Putamen (tissue), 1 donor: ENCODE data around the gene CREB3.
A peak's percentile ranks its signal among the peaks of the same experiment; 100 is the strongest.

ENCODE experiments used
- DNase-seq: peaks from one replicate; pipeline ENCODE4 v3.0.0-alpha.2; 2016; ENCODE audit warnings: low spot score

The CREB3 gene

DNA sequence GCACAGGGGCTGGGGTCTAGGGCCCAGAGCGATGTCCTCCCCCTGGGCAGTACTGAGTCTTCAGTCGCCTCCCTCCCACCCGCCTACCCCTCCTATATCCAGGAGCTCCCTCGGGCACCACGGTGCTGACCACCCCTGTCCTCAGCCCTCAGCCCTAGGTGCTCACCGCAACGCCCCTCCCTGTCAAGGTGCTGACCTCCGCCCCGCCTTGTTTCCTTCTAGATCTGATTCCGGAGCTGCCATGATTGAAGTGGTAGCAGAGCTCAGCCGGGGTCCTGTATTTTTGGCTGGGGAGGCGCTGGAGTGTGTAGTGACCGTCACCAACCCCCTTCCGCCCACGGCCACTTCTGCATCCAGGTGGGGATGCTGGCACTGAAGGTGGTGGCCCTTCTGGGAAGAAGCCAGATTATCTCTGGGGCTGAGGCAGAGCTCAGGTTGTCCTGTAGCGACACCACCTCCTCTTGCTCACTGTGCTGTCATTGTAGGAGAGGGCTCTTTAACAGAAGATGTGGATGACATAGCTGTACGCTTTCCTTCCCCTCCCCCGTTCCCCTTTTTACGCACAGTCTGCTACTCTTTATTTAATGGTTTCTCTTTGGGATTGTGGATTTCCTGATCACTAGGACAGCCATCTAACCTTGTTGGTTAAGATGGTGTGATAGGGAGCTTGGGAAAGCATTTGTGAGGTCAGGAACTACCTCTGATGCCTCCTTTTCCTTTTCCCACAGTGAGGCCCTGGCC lies 17.2 kb downstream of the CREB3 start:
- peak; percentile 42 for DNase-seq

DNA sequence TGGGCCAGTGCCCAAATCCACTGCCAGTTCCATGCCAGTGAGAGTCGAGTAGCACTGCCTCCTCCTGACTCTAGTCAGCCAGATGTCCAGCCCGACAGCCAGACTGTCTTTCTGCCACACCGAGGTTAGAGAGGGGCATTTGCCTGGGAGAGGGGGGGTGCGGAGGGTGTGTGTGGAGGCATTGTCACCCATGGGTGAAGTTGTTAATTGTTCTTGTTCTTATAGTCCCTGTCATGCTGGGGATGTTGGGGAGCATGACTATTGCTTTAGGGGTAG lies 17.7 kb downstream of the CREB3 start:
- no peak for DNase-seq

DNA sequence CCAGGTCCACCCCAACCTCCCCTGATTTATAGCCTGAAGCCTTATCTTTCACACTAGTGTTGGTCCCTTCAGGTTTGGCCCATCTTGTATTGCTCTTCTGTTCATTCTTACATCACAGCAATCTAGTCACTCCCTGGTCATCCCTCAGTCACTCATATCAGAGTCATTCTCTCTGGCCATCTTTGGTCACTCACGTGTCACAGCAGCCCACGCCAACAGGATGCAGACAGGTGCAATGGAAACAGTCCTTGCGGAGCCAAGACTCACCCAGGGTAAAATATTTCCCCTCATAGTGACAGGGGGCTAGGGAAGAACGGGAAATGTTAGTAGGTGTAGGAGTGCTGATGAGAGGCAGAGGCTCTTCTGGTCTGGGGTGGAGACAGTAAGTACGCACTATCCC lies 21.0 kb downstream of the CREB3 start:
- DNase-seq: no peak

DNA sequence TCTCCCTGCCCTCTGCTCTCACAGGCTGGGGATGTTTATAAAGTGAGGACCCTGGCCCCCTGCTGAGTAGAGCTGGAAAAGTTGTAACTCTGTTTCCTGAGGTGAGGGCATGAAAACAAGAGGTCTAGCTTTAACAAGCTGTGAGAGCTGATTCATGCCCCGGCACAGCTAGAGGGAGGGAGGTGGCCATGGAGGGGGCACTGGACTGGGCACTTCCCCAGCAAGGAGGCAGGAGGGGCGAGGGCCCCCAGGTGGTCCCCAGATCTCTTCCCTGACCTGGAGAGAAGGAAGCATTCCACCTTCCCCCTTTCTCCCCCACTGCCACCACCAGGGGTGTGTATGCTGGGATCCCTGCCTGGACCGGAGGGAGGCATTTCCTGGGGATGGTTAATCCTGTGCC lies 21.8 kb downstream of the CREB3 start, which contains the start of gene MSMP:
TSS of gene MSMP (minus strand) at position 13 of the 400 bp plus-strand sequence. CDS start 147 bp downstream, outside the sequence.
- no peak for DNase-seq

DNA sequence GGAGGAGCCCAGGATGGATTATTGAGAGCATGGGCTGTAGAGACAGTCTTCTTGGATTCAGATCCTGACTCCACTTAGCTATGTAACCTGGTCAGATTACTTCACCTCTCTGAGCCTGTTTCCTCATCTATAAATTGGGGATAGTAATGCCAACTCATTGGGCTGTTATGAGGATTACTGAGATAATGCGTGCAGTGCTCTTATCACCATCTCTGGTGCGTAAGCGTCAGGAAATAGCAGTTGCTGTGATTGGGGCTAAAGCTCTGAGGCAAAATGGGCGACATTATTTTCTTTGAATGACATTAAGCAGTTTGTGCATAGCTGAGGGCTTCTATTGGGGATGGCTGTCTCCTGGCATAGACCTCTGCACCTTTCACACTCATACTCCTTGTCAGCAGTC lies 22.6 kb downstream of the CREB3 start:
- DNase-seq: no peak

DNA sequence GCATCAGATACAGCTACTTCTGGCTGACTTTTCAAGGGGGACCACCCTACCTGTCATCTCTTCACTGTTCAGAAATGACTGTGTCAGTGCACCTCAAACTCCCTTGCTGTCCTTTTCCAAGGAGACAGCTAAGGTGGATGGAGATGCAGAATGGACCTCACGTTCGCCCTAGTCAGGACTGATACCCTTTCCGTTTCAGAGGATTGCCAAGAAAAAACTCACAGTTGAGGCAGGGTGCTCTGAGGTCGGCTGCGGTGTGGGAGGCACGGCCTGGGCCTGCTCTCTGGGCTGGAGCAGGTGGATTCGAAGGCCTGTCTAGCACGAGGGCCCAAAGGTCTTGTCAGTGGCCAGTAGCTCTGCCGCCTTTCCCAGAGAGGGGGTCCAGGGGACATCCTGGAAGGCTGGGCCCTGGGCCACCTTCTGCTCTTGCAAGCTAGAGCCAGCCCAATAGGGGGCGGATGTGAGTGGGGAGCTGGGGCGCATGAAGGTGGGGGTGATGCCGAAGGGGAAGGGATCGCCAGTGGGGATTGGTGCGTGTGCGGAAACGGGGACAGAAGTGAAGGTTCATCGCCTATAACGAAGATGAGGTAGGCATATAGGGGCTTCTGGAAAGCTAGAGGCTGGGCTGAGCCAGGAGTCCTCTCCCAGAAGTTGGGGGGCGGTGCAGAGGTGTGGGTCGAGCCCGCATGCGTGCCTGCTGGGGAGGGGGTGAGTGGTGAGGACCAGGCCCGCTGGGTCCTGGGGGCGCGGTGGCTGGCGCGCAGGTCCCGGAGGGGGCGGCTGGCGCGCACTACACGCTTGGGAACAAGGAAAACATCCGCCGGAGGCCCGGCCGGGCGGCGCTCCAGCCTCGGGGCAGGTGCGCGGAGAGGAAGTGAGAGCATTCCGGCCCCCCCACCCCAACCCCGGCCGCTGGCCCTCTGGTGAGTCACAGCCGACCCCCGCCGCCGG lies 24.1 kb downstream of the CREB3 start:
- peak; percentile 58 for DNase-seq

DNA sequence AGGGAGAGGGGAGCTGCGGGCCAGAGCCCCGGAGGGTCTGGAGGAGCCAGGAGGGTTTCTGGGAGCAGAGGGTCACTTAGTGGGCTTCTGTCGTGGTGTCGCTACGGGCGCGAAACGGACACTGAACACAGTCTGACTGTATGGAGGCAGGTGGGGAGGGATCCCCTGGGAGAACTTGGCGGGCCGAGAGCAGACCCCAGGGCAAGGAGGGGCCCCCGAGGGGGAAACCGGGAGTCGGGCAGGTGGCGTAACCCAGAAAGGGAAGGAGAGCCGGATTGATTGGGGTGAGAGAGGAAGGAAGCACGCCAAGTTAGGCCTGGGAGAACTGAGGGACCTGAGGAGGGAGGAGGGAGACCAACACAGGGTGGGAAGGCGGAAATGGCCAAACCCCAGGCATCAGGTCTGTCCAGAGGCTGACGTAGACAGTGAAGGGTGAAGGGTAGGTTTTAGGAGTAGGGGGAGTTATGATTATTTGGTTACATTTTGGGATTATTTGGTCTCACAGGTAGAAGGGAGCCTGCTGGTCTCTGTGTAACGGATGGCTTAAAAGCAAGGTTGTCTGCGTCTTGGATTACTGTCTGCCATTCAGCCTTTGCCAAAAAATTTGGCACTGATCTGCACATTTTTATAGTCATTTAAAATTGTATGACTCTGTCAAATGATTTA lies 24.9 kb downstream of the CREB3 start:
- DNase-seq: peak; percentile 34

DNA sequence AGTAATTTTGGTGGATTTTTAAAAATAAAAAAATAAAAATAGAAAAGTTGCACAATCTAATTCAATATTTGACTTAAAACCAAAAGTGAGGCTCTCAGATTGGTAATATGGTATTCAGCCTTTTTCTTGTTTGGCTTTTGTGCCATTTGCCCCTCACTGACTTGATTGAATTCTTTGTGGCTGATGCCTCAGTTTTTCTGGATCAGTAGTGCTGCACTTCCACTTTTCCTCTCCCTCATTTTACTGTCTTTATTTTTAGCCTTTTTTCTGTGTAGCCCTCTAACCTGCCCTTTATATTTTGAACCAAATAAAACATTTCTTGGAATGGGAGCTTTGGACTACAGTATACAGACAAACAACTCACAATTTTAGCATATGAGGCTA lies 25.4 kb downstream of the CREB3 start:
- no peak for DNase-seq

DNA sequence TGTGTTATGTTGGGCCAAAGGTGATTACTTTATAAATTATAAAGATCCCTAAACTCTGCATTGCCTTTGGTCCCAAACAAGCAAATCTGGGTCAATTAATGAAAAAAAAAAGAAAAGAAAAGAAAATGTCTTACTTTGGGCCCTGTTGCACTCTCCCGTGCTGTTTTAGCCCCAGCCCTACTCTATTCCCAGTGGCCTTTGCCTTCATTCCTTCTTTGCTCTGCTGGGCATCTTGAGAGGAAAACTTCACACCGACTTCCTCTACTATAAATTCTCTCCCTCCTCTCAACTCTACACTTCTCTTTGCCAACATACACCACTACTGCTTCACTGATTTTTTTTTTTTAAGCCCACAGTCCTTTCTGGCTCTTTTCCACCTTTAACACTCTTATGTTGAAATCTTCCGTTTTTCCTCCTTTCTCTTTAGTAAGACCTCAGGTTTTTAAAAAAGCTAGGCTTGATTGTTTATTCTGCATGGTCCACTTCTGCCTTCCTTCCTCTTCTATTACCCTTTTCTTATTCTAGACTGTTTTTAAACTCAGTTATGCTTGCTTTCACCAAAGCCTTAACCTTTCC lies 26.1 kb downstream of the CREB3 start:
- DNase-seq: no peak

DNA sequence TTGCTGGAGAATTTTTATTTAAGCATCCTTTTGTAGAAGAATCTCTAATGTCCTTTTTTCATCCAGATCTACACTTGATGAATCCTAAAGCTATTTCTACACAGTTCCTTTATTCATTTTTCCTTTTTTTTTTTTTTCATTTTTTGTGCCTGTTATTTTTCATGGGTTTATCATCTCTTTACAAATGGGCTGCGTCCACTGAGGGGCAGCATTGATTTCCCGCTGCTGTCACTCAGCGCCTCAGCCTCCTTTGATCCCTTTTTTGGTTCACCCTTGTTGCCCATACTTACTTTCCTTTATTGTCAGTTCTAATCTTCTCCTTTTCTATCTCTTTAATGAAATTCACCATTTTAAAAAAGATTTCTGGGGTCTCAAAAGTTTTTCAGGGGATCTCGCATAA lies 27.3 kb downstream of the CREB3 start:
- DNase-seq: no peak

DNA sequence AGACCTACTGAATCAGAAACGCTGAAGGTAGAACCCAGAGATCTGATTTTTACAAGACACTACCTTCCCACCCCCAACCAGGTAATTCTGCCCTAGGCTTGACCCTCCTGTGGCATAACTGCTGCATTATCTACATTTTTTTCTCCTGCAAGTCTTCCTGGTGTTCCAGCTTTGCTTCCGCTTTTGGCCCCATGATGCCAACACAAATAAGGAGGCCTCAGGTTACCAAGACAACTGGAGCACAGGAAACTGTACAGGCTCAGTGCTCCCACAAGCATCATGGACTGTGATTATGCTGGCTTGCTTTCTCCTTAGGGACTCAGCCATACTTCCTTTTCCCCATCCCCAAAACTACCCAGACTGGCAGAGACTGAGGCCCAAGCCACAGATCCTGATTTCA lies 28.2 kb downstream of the CREB3 start:
- DNase-seq: no peak

DNA sequence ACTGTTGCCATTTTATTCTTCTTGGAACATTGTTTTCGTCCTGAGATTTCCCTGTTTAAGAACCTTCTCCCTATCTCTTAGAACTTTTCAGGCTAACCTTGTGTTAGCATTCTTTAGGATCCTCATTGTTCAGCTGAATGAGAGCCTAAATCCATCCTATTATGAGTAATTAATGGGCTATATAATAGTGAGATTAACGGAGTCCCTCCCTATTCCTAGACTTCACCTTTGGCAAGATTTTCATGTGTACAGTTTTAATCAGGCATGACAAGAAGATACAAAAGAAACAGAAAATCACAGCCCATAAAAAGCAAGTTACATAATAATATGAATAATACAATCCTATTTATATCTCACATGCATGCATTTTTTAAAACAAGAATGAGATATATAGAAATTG lies 30.7 kb downstream of the CREB3 start:
- DNase-seq: no peak

DNA sequence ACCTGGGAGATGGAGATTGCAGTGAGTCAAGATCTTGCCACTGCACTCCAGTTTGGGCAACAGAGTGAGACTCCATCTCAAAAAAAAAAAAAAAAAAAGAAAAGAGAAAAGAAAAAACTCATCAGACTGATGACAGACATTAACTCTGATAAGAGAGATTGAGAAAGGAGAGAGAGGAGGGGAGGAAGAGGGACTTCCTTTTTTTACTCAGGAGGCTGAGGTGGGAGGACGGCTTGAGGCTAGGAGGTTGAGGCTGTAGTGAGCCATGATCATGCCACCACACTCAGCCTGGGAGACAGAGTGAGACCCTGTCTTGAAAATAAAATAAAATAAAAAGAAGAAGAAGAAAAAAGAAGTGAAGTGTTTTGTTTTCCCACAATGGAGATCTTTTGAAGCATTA lies 31.3 kb downstream of the CREB3 start:
- DNase-seq: no peak

DNA sequence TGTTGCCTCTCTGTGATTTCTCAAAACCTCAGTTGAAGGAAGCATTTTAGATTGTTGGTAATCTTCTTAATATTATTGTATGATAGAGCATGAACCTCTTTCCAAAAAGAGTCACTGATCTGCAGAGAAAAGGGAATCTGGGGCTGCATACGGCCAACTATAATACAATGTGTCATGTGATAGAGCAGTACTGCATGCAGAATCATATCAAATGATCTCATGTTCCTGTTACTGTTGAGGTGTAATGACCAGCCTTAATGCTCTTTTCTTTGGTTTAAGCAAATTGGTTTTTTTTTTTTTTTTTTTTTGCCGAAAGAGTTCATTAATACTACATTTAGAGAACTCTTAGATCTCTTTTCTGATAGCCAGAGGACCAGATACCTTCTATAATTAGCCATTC lies 34.5 kb downstream of the CREB3 start:
- DNase-seq: no peak

DNA sequence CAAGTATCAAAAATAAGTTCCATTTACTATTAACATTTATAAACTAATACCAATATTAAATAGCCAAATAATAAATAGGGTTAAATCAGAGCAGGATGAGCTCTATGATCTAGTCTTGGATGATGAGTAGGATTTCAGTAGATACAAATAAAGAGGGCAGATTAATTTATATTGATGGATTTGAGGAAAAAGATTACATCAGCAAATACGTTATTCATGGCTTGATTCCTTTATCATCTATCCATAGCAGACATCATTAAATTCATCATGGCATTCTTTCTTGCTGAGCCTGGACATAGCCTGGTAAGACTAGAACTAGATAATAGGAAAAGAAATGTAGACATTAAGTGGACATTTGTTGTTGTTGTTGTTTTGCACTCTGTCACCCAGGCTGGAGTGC lies 35.0 kb downstream of the CREB3 start:
- DNase-seq: no peak

DNA sequence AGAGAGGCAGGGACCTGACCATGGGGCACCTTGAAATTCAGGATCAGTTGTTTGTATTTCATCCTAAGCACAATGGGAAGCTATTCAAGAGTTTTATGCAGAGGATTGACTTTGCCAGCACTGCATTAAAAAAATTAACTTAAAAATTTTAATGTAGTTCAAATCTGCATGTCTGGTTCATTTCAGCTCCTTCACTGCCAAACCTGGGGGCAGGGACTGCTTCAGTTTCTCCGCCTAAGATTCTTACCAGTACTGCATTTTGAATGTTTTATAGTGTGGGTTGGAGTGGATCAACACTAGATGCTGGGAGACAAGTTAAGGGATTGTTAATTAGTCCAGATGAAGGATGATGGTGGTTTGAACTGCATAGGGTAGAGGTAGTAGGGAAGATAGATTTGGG lies 37.3 kb downstream of the CREB3 start:
- no peak for DNase-seq

DNA sequence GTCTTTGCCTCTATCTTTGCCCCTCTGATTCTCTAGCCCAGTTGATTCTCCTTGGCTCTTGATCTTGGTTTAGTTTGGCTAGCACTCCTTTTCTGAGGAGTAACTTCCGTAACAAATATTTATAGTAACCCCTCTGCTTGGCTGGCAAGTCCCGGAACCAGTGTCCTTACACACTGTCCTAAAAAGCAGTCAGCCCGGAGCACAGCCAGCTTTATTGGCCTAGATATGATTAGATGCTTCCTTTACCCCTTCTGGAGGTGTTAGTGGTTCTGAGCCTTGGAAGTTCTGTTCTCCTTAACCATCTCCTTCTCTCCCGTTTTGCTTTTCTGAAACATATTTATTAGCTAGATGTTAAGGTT lies 38.6 kb downstream of the CREB3 start:
- no peak for DNase-seq

DNA sequence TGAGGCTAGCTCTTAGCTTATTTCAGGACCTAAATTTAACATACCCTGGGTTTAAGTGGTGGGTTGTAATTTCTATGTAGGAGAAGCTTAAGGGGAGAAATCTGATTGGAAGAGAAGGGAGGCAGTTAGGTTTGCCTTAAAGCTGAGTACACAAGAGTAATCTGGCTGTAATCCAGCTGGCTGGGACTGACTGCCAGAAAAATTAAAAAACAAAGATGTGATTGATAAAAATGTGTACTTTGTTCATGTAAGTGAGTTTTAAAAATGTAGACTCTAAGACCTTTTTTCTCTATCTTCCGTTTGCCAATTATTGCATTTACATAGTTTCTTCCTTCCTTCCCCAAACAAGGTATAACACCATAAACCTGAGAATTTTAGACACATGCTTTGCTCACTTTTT lies 39.1 kb downstream of the CREB3 start:
- DNase-seq: no peak

DNA sequence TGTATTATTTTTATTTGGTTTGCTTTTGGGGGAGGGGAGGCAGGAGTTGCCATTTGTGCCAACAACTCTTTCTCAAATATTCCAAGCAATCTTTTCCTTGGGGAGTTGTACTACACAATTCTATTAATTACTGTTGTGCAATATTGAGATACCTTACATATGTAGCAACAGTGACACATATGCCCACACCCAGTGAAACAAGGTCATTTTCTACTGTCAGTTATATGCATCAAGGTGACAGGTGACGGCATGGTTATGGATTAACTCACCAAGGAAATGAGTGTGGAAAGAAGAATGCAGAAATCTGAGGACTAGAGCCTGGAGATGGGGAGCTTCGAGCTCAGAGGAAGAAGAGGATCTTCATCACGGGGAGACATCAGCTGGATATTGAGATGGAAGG lies 39.5 kb downstream of the CREB3 start:
- DNase-seq: no peak

DNA sequence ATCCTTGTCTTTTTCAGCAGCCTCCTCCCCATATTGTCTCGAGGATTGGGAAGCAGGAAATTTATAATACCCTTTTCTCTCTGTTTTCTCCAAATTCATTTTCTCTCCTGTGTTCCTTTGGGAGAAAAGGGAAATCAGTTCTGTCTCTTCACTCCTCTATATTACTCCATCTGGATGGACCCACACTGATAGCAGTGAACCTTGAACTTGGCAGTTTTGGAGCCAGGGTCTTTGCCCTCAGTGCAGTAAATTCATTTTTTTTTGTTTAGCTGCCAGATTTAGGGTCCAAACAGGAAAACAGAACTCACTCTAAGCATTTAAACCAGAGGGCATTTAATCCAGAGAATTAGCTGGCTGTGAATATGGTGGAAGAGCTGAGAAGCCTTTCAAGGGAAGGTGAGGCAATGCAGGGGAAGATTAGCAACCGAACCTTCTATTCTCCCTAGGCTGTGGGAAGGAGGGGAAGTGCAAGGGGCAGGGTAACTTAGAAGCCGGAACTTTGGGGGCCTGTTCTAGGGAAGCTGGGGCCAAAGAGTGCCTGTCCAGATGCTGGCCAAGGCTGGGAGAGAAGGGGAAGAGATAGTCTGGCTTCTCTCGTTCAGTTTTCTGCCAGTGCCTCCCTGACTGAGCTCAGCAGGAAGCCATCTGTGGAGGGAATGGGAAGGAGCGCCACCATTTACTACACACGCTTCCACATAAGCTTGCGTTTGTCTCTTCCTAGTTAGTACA lies 42.6 kb downstream of the CREB3 start:
- DNase-seq: no peak

DNA sequence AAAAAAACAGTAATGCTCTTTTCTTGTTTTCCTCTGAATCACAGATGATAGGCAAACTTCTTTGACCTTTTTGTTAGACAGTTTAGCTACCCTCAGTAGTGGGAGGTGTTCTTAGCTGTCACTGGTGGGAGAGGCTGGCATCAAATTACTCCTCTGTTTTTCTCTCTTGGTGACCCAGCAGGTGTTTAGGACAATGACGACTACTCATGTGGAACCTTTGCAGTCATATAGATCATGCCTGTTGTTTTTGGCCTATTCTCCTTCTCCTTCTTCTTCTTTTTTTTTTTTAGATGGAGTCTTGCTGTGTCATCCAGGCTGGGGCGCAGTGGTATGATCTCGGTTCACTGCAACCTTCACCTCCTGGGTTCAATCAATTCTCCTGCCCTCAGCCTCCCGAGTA lies 43.6 kb downstream of the CREB3 start:
- DNase-seq: no peak

DNA sequence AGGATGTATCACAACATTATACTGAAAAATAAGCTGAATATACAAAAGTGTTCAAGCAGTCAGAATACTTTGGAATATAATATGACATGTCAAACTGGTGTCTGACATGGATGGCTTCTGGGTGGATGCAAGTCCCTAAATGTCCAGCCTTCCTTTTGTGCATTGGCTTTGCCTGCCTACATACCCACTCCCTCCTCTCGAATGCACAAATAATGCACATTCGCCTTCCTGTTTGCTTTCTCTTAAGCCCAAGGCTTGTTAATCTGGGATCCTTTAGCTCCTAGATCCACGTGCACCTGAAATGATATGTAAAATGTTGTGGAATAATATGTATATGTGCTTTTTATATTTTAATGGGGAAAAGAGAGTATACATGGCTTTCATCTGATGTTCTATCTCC lies 46.0 kb downstream of the CREB3 start:
- DNase-seq: no peak
